Measurements from ENCODE around the gene FAM135A.

FAM135A gene

DNA sequence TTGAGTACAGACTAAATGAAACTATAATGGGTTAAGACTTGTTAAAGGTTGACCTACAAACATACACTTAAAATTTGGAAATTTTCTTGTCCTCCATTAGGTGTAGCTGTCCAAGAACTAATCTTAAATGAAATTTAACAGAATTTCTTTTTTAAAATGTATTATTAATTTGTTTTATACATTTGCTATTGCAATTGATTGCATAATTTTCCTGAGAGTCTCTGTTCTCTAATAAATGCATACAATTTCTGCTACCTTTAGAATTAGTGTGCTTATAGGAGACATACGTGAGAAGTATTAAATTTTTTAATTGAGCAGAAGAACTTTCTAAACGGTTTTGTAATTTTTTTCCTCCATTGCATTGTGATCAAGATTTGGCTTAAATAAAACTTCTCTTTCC, 1.5 kb downstream of the FAM135A start:
- DNase-seq (ENCODE audit: low read depth in 1 of 2, low spot score in 1 of 2), result no peak
- Histone ChIP-seq H3K27ac (replicated peaks) (no peak overlapping the region; the same call in 1 of the 2 replicates), H3K27me3 (ENCODE audit: insufficient read depth, poor library complexity, severe bottlenecking) (no peaks in the 10 kb centered on the region), H3K4me3 (replicated peaks; ENCODE audit: insufficient read depth, low read length) (peak overlapping the region; percentile 96)
- TF ChIP-seq SPI1 (IDR thresholded peaks at IDR 0.05; ENCODE audit: borderline replicate concordance, low read depth) (no peak), GABPA (IDR thresholded peaks at IDR 0.05; ENCODE audit: low read depth) (no peak), POLR2AphosphoS5 (IDR thresholded peaks at IDR 0.05; ENCODE audit: low read depth) (no peak)
- TF ChIP-seq, protein P1, sequence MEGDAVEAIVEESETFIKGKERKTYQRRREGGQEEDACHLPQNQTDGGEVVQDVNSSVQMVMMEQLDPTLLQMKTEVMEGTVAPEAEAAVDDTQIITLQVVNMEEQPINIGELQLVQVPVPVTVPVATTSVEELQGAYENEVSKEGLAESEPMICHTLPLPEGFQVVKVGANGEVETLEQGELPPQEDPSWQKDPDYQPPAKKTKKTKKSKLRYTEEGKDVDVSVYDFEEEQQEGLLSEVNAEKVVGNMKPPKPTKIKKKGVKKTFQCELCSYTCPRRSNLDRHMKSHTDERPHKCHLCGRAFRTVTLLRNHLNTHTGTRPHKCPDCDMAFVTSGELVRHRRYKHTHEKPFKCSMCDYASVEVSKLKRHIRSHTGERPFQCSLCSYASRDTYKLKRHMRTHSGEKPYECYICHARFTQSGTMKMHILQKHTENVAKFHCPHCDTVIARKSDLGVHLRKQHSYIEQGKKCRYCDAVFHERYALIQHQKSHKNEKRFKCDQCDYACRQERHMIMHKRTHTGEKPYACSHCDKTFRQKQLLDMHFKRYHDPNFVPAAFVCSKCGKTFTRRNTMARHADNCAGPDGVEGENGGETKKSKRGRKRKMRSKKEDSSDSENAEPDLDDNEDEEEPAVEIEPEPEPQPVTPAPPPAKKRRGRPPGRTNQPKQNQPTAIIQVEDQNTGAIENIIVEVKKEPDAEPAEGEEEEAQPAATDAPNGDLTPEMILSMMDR (IDR thresholded peaks at IDR 0.05; ENCODE audit: insufficient read depth, low read length), result no peak
- TF ChIP-seq, protein P2, sequence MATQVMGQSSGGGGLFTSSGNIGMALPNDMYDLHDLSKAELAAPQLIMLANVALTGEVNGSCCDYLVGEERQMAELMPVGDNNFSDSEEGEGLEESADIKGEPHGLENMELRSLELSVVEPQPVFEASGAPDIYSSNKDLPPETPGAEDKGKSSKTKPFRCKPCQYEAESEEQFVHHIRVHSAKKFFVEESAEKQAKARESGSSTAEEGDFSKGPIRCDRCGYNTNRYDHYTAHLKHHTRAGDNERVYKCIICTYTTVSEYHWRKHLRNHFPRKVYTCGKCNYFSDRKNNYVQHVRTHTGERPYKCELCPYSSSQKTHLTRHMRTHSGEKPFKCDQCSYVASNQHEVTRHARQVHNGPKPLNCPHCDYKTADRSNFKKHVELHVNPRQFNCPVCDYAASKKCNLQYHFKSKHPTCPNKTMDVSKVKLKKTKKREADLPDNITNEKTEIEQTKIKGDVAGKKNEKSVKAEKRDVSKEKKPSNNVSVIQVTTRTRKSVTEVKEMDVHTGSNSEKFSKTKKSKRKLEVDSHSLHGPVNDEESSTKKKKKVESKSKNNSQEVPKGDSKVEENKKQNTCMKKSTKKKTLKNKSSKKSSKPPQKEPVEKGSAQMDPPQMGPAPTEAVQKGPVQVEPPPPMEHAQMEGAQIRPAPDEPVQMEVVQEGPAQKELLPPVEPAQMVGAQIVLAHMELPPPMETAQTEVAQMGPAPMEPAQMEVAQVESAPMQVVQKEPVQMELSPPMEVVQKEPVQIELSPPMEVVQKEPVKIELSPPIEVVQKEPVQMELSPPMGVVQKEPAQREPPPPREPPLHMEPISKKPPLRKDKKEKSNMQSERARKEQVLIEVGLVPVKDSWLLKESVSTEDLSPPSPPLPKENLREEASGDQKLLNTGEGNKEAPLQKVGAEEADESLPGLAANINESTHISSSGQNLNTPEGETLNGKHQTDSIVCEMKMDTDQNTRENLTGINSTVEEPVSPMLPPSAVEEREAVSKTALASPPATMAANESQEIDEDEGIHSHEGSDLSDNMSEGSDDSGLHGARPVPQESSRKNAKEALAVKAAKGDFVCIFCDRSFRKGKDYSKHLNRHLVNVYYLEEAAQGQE (IDR thresholded peaks at IDR 0.05; ENCODE audit: insufficient replicate concordance, low read depth), result no peak

DNA sequence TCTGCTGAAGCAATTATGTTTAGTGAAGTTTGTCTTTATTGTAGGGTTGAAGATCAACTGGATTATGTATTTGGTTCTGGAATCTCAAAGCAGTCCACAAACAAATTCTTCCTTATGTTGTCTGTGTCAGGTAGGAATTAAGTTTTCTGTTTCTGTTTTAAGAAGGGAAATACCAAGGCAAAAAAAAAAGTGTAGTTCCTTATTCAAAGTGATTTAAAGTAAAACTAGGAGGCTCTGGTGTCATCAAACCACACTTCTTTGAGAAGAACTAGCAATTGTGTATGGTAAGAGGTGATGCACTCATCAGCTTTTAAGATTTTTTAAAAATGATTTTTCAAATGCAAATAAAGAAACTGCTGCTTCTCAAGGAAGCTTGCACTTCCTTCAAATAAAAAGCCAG, 1.9 kb downstream of the FAM135A start:
- Histone ChIP-seq H3K27ac (replicated peaks) (no peak overlapping the region), H3K27me3 (ENCODE audit: insufficient read depth, poor library complexity, severe bottlenecking) (no peaks in the 10 kb centered on the region), H3K4me3 (replicated peaks; ENCODE audit: insufficient read depth, low read length) (no peak overlapping the region)
- TF ChIP-seq SPI1 (IDR thresholded peaks at IDR 0.05; ENCODE audit: borderline replicate concordance, low read depth), result no peak
- no peak for DNase-seq (ENCODE audit: low read depth in 1 of 2, low spot score in 1 of 2)

DNA sequence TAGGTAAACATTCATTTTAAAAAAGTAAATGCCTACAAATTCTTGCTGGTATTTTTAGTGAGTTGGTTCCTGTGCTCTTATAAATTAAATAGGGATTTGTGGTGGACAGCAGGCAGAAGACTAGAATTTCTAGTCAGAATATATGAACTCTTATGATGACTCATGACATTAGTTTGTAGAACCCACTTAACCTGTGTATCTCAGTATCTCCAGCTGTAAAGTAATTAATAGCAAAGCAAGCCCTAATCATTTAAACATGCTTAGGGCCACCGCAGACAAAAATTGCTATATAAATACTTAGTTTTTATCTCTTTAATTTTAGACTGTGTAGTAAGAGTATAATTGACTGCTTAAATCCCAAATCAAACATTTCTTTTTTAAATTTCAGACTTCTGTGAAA, 2.4 kb downstream of the FAM135A start:
- Histone ChIP-seq H3K4me3 (replicated peaks; ENCODE audit: insufficient read depth, low read length) (no peak overlapping the region), H3K27me3 (ENCODE audit: insufficient read depth, poor library complexity, severe bottlenecking) (no peaks in the 10 kb centered on the region), H3K27ac (replicated peaks) (no peak overlapping the region)
- TF ChIP-seq, protein P1 (IDR thresholded peaks at IDR 0.05; ENCODE audit: insufficient read depth, low read length), result no peak
- TF ChIP-seq SPI1 (IDR thresholded peaks at IDR 0.05; ENCODE audit: borderline replicate concordance, low read depth), result no peak
- no peak for TF ChIP-seq POLR2AphosphoS5 (IDR thresholded peaks at IDR 0.05; ENCODE audit: low read depth)
- TF ChIP-seq, protein P2 (IDR thresholded peaks at IDR 0.05; ENCODE audit: insufficient replicate concordance, low read depth), result no peak
- TF ChIP-seq GABPA (IDR thresholded peaks at IDR 0.05; ENCODE audit: low read depth), result no peak
- DNase-seq (ENCODE audit: low read depth in 1 of 2, low spot score in 1 of 2), result no peak

DNA sequence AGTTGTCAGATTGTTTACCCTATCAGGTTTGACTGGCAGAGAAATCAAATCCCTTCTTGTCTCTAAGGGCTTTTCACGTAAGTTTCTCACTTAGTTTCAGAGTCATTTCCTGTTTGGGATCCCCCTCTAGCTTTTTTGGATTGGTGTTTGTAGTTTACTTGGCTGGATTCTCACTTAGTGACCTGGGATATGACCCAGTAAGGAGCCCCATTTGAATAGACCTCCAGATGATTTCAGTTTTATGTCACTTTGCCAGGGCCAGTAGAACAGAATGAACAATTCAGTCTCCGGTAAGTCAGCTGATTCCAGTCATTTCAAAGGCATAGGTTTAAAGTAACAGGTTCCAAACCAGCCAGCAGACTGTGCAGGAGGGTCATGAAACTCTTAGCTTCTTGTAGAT, 8.2 kb downstream of the FAM135A start:
- no peaks in the 10 kb centered on the region for H3K27me3 ChIP-seq (ENCODE audit: insufficient read depth, poor library complexity, severe bottlenecking)
- TF ChIP-seq SPI1 (IDR thresholded peaks at IDR 0.05; ENCODE audit: borderline replicate concordance, low read depth), result no peak
- TF ChIP-seq GABPA (IDR thresholded peaks at IDR 0.05; ENCODE audit: low read depth), result no peak

More for the DNA sequence above, 8.2 kb downstream of the FAM135A start:
- H3K27ac ChIP-seq (replicated peaks), result no peak overlapping the region
- no peak overlapping the region for H3K4me3 ChIP-seq (replicated peaks; ENCODE audit: insufficient read depth, low read length)
- no peak for DNase-seq (ENCODE audit: low read depth in 1 of 2, low spot score in 1 of 2)

All from HL-60 (cell line).